Cerebellar nuclear complex (tissue), 1 donor: Measurements from ENCODE around the gene MPZL3.
A peak's percentile ranks its signal among the peaks of the same experiment; 100 is the strongest.
"Not testable (repeated sequence)": the region's sequence is repeated elsewhere in the genome, so short reads cannot be mapped to it uniquely, and the experiment has no call there.

Experiments
- DNase-seq, 2 experiments: peaks; one replicate each; lab custom pipeline; 2025; lab: John Stamatoyannopoulos, UW

MPZL3 gene

DNA sequence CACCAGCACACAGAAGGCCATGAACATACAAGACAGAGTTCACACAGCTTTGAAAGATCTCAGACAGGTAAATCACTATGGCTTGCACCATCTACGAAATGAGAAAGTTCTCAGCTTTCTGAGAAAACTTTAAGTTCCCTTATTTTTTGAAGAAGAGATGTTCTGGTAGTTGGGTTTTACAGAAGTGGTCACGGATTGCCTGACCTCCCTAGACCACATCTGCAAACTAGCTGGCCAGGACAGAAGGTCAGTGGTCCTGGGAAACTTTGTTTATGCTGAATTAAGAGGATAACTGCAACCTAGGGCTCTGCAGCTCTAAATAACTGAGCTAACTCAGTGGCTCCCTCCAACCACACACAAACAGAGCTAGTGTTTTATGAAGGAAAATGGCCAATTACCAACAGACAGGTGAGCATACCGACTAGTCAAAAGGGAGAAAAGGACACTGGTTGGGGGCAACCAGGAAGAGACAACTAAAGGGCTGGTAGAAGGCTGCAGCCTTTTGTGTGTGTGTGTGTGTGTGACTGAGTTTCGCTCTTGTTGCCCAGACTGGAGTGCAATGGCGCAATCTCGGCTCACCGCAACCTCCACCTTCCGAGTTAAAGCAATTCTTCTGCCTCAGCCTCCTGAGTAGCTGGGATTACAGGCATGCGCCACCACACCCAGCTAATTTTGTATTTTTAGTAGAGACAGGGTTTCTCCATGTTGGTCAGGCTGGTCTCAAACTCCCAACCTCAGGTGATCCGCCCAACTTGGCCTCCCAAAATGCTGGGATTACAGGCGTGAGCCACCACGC lies 67.2 kb downstream of the MPZL3 start:
- DNase-seq, result no peak

DNA sequence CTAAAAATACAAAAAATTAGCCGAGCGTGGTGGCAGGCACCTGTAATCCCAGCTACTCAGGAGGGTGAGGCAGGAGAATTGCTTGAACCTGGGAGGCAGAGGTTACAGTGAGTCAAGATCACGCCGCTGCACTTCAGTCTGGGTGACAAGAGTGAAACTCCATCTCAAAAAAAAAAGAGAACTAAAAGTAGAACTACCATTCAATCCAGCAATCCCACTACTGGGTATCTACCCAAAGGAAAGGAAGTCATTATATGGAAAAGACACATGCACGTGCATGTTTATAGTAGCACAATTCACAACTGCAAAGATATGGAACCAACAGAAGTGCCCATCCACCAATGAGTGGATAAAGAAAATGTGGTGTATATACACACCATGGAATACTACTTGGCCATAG lies 68.5 kb downstream of the MPZL3 start:
- not testable (repeated sequence) for DNase-seq

DNA sequence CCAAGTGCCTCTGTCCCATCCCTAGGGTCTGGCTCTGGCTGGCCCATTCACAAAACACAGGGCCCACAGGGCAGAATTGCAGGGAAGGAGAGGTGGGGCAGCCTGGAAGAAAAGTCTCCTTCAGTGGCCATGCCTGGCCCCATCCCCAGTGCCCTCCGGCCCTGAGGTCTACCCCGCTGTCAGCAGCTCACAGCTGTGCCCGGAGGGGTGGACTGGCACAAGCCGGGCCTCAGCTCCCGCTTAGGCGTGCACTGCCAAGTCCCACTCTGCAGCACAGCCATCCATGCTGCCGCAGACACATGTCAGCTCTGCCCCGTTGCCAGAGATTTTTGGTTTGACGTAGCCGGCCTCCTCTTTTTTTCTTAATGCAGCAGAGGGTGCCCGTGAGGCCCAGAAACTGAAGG lies 71.9 kb downstream of the MPZL3 start:
- peak; percentile 83 to 89 for DNase-seq

GRCh38 chr11:118176778-118177134 lies 75.4 kb downstream of the MPZL3 start:
- DNase-seq, result no peak
